ENCODE results near the gene HAO2. TPM values are rescaled to one million over a fixed set of nuclear protein-coding genes. Genes with fewer than 3 reads are reported as not detected.
A peak's percentile ranks its signal among the peaks of the same experiment; 100 is the strongest.
"Not testable (repeated sequence)": the region's sequence is repeated elsewhere in the genome, so short reads cannot be mapped to it uniquely, and the experiment has no call there.

Gene HAO2
- total and polyA plus RNA-seq, 10 donors, result 0.10 to 0.25 (median 0.12) TPM; not detected in 7

DNA sequence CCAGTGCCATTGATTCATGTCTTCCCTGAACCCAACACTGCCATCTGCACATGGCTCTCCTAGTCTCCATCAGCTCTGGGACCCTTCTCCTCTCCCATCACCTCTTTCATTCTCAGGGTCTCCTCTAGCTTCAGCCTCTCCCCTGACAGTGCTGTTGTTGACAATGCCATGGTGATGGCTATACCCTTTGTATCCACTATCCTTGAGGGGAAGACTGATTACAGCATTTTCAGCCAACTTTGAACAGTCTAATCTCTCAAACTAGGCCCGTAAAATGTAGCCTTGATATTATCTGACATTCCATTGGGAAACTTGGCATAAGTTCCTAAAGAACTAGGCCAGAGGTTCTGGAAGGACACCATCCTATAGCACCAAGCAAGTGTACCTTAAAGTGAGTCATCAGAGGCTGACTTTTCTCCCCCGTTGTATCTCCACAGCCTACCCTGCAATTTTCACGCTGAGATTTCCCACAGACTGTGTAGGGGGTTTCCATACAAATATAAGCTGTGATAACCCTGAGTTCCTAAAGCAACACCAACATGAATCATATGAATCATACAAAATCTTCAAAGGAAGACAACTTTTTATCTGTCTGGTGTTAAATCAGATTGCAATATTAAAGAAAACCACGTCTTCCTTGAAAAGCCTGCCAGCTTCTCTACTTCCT, 5.8 kb downstream of the HAO2 start:
- no peaks in the 10 kb centered on the region for H3K36me3 ChIP-seq
- peaks cover 0 to 5% (median 0%) of the 10 kb centered on the region in 8 donors for H3K9me3 ChIP-seq
- intact Hi-C loops (cut with DNase I; ENCODE audit: low total_unique reads), result no loop called here
- no peak for DNase-seq
- whole genome bisulfite sequencing, 5 donors, result 26 to 49% (median 34%) methylated on average over 4 of the region's 4 CpGs
- no peak overlapping the region for H3K4me3 ChIP-seq
- H3K27ac ChIP-seq, result peak overlapping the region in 1 of 8 donors; percentile 10
- H3K27me3 ChIP-seq (replicated peaks in 1 of 7), result peaks cover 0 to 7% (median 0%) of the 10 kb centered on the region in 7 donors
- H3K4me1 ChIP-seq, result peaks cover 0 to 12% (median 2%) of the 10 kb centered on the region in 6 donors
- TF ChIP-seq POLR2A (IDR thresholded peaks at IDR 0.05) (no peak), CTCF (IDR thresholded peaks at IDR 0.05 in 8 of 11, conservative IDR thresholded peaks at IDR 0.05 in 3 of 11) (no peak), POLR2AphosphoS5 (IDR thresholded peaks at IDR 0.05) (no peak)

DNA sequence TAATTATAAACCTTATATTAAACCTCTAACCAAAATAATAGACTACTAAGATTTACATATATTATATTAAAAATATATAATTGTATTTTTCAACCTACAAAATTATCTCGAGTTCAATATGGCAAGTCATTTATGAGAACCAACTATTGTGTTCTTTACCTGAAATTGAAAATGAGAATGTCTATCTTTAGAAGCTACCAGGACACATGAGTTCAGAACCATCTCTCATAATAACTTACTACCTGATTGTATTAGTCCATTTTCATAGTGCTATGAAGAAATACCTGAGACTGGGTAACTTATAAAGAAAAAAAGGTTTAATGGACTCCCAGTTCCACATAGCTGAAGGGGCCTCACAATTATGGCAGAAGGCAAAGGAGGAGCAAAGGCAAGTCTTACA, 6.8 kb downstream of the HAO2 start:
- H3K9me3 ChIP-seq, result peaks cover 0 to 5% (median 0%) of the 10 kb centered on the region in 8 donors
- no peak overlapping the region for H3K27ac ChIP-seq
- 82 to 92% (median 91%) methylated on average over 1 of the region's 1 CpG for WGBS, 5 donors
- peaks cover 0 to 12% (median 2%) of the 10 kb centered on the region in 6 donors for H3K4me1 ChIP-seq
- peaks cover 0 to 7% (median 0%) of the 10 kb centered on the region in 7 donors for H3K27me3 ChIP-seq (replicated peaks in 1 of 7)
- DNase-seq, result no peak
- intact Hi-C loops (cut with DNase I; ENCODE audit: low total_unique reads), result no loop called here
- no peak overlapping the region for H3K4me3 ChIP-seq
- H3K36me3 ChIP-seq, result no peaks in the 10 kb centered on the region
- TF ChIP-seq POLR2AphosphoS5 (IDR thresholded peaks at IDR 0.05) (no peak), POLR2A (IDR thresholded peaks at IDR 0.05) (no peak), CTCF (IDR thresholded peaks at IDR 0.05 in 8 of 11, conservative IDR thresholded peaks at IDR 0.05 in 3 of 11) (no peak)

- H3K36me3 ChIP-seq, result no peaks in the 10 kb centered on the region
- intact Hi-C loops (cut with DNase I; ENCODE audit: low total_unique reads), result no loop called here
- H3K27ac ChIP-seq, result no peak overlapping the region
- H3K27me3 ChIP-seq (replicated peaks in 1 of 7), result peaks cover 0 to 7% (median 0%) of the 10 kb centered on the region in 7 donors
- peaks cover 0 to 5% (median 0%) of the 10 kb centered on the region in 8 donors for H3K9me3 ChIP-seq
- peaks cover 0 to 12% (median 2%) of the 10 kb centered on the region in 6 donors for H3K4me1 ChIP-seq
- no peak for DNase-seq
- no peak overlapping the region for H3K4me3 ChIP-seq
- WGBS, 5 donors, result 71 to 82% (median 77%) methylated on average over 1 of the region's 1 CpG
- TF ChIP-seq CTCF (IDR thresholded peaks at IDR 0.05 in 8 of 11, conservative IDR thresholded peaks at IDR 0.05 in 3 of 11) (no peak), POLR2AphosphoS5 (IDR thresholded peaks at IDR 0.05) (no peak), POLR2A (IDR thresholded peaks at IDR 0.05) (no peak)
Observed at GRCh38 chr1:119376594-119376993, 8.0 kb downstream of the HAO2 start.

- H3K4me1 ChIP-seq, result peaks cover 0 to 12% (median 2%) of the 10 kb centered on the region in 6 donors
- H3K9me3 ChIP-seq; H3K4me3 ChIP-seq; H3K27ac ChIP-seq; intact Hi-C loops (cut with DNase I; ENCODE audit: low total_unique reads); H3K27me3 ChIP-seq (replicated peaks in 1 of 7); DNase-seq; H3K36me3 ChIP-seq: not testable (repeated sequence)
- WGBS, 5 donors, result 78 to 91% (median 85%) methylated on average over 2 of the region's 2 CpGs
Observed at GRCh38 chr1:119377594-119377993, 9.0 kb downstream of the HAO2 start.
